NCI-H526 treated with DMSO at 0.1 percent for 48 hours (cell line): Measurements from ENCODE around the gene H1-8.
"Not testable (repeated sequence)": the region's sequence is repeated elsewhere in the genome, so short reads cannot be mapped to it uniquely, and the experiment has no call there.

Experiments
- DNase-seq: peaks from one replicate; lab custom pipeline; 2025; lab: John Stamatoyannopoulos, UW

H1-8 gene

GRCh38 chr3:129543156-129543790, at the start of gene H1-8:
Gene H1-8 (plus strand): TSS chr3:129543175. CDS start chr3:129543219, 44 bp downstream.
- no peak for DNase-seq

- DNase-seq: no peak
These were observed 49.8 kb upstream of the H1-8 start for GRCh38 chr3:129493206-129493605.

- DNase-seq: not testable (repeated sequence)
These were observed 48.5 kb upstream of the H1-8 start for GRCh38 chr3:129494499-129494898.

- DNase-seq: peak; percentile 24
These were observed 47.9 kb upstream of the H1-8 start for GRCh38 chr3:129495006-129495639.

GRCh38 chr3:129497876-129498275, 45.1 kb upstream of the H1-8 start:
- DNase-seq: not testable (repeated sequence)

GRCh38 chr3:129498603-129499488, 44.1 kb upstream of the H1-8 start:
- not testable (repeated sequence) for DNase-seq

- DNase-seq: not testable (repeated sequence)
These were observed 43.2 kb upstream of the H1-8 start for GRCh38 chr3:129499604-129500333.

GRCh38 chr3:129500334-129500658, 42.7 kb upstream of the H1-8 start:
- DNase-seq: no peak

GRCh38 chr3:129501630-129502029, 41.3 kb upstream of the H1-8 start:
- no peak for DNase-seq

- no peak for DNase-seq
These were observed 40.1 kb upstream of the H1-8 start for GRCh38 chr3:129502641-129503408.

- no peak for DNase-seq
These were observed 39.3 kb upstream of the H1-8 start for GRCh38 chr3:129503471-129504291.

- DNase-seq: no peak
These were observed 38.4 kb upstream of the H1-8 start for GRCh38 chr3:129504471-129505100.

GRCh38 chr3:129505341-129505740, 37.6 kb upstream of the H1-8 start:
- DNase-seq: no peak

GRCh38 chr3:129506231-129506742, 36.7 kb upstream of the H1-8 start:
- no peak for DNase-seq

- no peak for DNase-seq
These were observed 35.7 kb upstream of the H1-8 start for GRCh38 chr3:129507181-129507831.

GRCh38 chr3:129512595-129512994, 30.4 kb upstream of the H1-8 start:
- DNase-seq: no peak

- no peak for DNase-seq
These were observed 29.3 kb upstream of the H1-8 start for GRCh38 chr3:129513705-129514104.

GRCh38 chr3:129514110-129514509, 28.9 kb upstream of the H1-8 start:
- no peak for DNase-seq

- DNase-seq: no peak
These were observed 28.4 kb upstream of the H1-8 start for GRCh38 chr3:129514563-129514962.
